GM12892 (cell line): Measurements from ENCODE around the gene IL31.

Experiments used
- POLR2A ChIP-seq: IDR thresholded peaks from 2 replicates; pipeline ENCODE4 v1.6.1; 2011; ENCODE audit warnings: low read depth, low read length, control low read depth
- POLR2AphosphoS5 ChIP-seq: IDR thresholded peaks from 2 replicates; pipeline ENCODE4 v1.6.1; 2011; ENCODE audit warnings: low read depth, low read length, control low read depth
- TAF1 ChIP-seq: IDR thresholded peaks from 2 replicates; pipeline ENCODE4 v1.6.1; 2011; ENCODE audit warnings: low read depth, mild to moderate bottlenecking, control low read depth, low read length, borderline replicate concordance

GRCh38 chr12:122123051-122123760 is 50.8 kb downstream of the IL31 start:
- TF ChIP-seq POLR2A, result no peak
- no peak for TF ChIP-seq POLR2AphosphoS5
- TF ChIP-seq TAF1, result no peak
